Effector memory CD4-positive, alpha-beta T cell (primary cell): ENCODE measurements around the gene CDCA8.
"Not testable (repeated sequence)": the region's sequence is repeated elsewhere in the genome, so short reads cannot be mapped to it uniquely, and the experiment has no call there.

ENCODE experiments used
- DNase-seq, 3 donors: peaks; one replicate each; pipeline ENCODE4 v3.0.0-alpha.2; 2020
- H3K27ac ChIP-seq: 2 replicates; pipeline ENCODE4 v1.7.0; 2013; ENCODE audit warnings: mild to moderate bottlenecking, low read length, moderate library complexity; ENCODE audit not compliant: insufficient read depth, poor library complexity, severe bottlenecking
- H3K27me3 ChIP-seq: replicated peaks from 2 replicates; pipeline ENCODE4 v1.7.0; 2013; ENCODE audit warnings: mild to moderate bottlenecking, low read length; ENCODE audit not compliant: insufficient read depth, control insufficient read depth, poor library complexity, severe bottlenecking
- H3K36me3 ChIP-seq: 2 replicates; pipeline ENCODE4 v1.7.0; 2013; ENCODE audit warnings: mild to moderate bottlenecking, low read length, moderate library complexity; ENCODE audit not compliant: control insufficient read depth, insufficient read depth
- H3K4me1 ChIP-seq: 2 replicates; pipeline ENCODE4 v1.7.0; 2013; ENCODE audit warnings: low read length, mild to moderate bottlenecking; ENCODE audit not compliant: control insufficient read depth, insufficient read depth, poor library complexity, severe bottlenecking
- H3K4me3 ChIP-seq: 2 replicates; pipeline ENCODE4 v1.7.0; 2013; ENCODE audit warnings: low read length, low read depth, mild to moderate bottlenecking; ENCODE audit not compliant: insufficient read depth, poor library complexity, severe bottlenecking
- H3K9me3 ChIP-seq: 2 replicates; pipeline ENCODE4 v1.7.0; 2013; ENCODE audit warnings: mild to moderate bottlenecking, low read length, moderate library complexity; ENCODE audit not compliant: control insufficient read depth

Gene CDCA8

DNA sequence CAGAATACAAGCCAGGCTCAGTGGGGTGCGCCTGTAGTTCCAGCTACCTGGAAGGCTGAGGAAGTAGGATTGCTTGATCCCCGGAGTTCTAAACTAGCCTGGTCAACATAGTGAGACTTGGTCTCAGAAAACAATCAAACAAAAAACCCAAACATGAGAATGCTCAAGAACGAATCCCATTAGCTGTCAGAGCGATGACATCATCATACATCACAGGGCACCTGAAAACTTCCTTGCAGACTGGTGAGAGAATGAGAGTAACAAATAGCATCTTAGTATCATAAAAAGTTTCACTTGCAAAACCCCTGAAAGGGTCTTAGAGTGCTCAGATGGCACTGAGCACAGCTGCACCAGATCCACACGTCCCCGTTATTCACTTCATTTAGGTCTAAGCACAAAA lies 21.1 kb upstream of the CDCA8 start:
- H3K9me3 ChIP-seq, result no peaks in the 10 kb centered on the region
- DNase-seq, result no peak
- peaks cover 23% of the 10 kb centered on the region for H3K4me1 ChIP-seq
- H3K36me3 ChIP-seq, result no peaks in the 10 kb centered on the region
- H3K27ac ChIP-seq, result no peak overlapping the region
- H3K4me3 ChIP-seq, result no peak overlapping the region
- H3K27me3 ChIP-seq, result peaks cover 4% of the 10 kb centered on the region

- H3K4me3 ChIP-seq, result no peak overlapping the region
- H3K4me1 ChIP-seq, result peaks cover 23% of the 10 kb centered on the region
- no peaks in the 10 kb centered on the region for H3K36me3 ChIP-seq
- no peaks in the 10 kb centered on the region for H3K9me3 ChIP-seq
- peaks cover 4% of the 10 kb centered on the region for H3K27me3 ChIP-seq
- no peak overlapping the region for H3K27ac ChIP-seq
- DNase-seq, result no peak
Measured at GRCh38 chr1:37672136-37672870, 20.0 kb upstream of the CDCA8 start.

GRCh38 chr1:37673920-37674319 lies 18.4 kb upstream of the CDCA8 start:
- no peak overlapping the region for H3K27ac ChIP-seq
- no peaks in the 10 kb centered on the region for H3K9me3 ChIP-seq
- peaks cover 4% of the 10 kb centered on the region for H3K27me3 ChIP-seq
- H3K36me3 ChIP-seq, result no peaks in the 10 kb centered on the region
- peak overlapping the region; percentile 31 for H3K4me3 ChIP-seq
- peaks cover 23% of the 10 kb centered on the region for H3K4me1 ChIP-seq
- DNase-seq, result peak; percentile 66 to 74 (median 68)

DNA sequence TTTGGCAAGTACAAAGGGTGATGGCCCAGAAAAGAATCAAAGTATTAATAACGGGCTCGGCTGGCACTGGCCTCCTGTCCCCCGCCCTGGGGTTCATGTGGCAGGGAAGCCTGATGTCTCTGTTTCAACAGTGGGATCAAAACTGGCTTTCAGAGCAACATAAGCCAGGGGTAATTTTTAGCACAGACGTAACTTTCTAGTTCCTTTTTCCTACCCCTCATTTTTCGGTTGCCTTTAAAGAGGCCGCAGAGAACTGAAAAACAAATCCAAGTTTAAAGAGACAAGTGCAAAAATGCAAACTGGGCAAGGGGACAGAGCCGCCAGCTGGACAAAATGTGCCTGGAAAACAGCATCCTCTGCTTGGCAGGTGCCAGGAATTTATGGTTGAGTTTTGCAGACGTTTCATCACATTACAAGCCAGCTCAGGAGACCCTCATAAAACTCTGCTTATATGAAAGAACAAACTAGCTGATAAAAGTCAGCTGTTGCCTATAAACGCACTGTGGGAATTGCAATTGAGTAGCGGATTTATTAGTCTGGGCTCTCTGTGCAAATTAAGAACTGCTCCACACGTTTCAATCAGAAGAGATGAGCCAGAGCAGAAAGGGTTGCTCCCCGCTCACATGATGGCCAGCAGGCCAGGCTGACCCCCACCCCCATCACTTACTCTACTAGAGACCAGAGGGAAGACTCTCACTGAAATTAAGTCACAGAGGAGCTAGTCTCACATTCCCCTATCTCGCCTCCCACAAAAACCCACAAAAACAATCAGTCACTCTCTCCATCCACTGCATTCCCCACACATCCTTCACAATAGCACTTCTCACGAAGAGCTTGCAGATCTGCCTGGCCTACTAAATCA lies 15.8 kb upstream of the CDCA8 start:
- no peaks in the 10 kb centered on the region for H3K9me3 ChIP-seq
- DNase-seq, result no peak
- H3K36me3 ChIP-seq, result peaks cover 3% of the 10 kb centered on the region
- no peak overlapping the region for H3K27ac ChIP-seq
- H3K4me1 ChIP-seq, result peaks cover 23% of the 10 kb centered on the region
- no peak overlapping the region for H3K4me3 ChIP-seq
- no peaks in the 10 kb centered on the region for H3K27me3 ChIP-seq

DNA sequence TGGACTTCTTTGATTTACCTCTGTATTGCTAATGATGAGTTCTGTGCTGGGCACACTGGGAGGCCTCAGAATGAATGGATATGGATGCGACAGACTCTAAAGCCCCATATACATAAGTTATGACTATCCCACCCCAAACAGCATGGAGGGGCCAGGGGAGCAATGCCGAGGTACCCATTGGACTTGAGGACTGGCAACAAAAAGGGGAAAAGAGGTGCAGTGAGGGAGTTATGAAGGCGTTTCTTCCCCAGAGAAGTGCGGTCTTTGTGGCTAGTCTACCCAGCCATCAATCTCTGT lies 15.2 kb upstream of the CDCA8 start:
- Histone ChIP-seq H3K36me3 (peaks cover 3% of the 10 kb centered on the region), H3K9me3 (no peaks in the 10 kb centered on the region), H3K27ac (no peak overlapping the region), H3K4me1 (peaks cover 23% of the 10 kb centered on the region), H3K27me3 (no peaks in the 10 kb centered on the region), H3K4me3 (no peak overlapping the region)
- DNase-seq, result no peak

- DNase-seq, result no peak
- H3K36me3 ChIP-seq, result peaks cover 7% of the 10 kb centered on the region
- H3K27me3 ChIP-seq, result no peaks in the 10 kb centered on the region
- no peak overlapping the region for H3K4me3 ChIP-seq
- H3K9me3 ChIP-seq, result no peaks in the 10 kb centered on the region
- H3K4me1 ChIP-seq, result peaks cover 20% of the 10 kb centered on the region
- no peak overlapping the region for H3K27ac ChIP-seq
Measured at GRCh38 chr1:37677808-37678207, 14.5 kb upstream of the CDCA8 start.

DNA sequence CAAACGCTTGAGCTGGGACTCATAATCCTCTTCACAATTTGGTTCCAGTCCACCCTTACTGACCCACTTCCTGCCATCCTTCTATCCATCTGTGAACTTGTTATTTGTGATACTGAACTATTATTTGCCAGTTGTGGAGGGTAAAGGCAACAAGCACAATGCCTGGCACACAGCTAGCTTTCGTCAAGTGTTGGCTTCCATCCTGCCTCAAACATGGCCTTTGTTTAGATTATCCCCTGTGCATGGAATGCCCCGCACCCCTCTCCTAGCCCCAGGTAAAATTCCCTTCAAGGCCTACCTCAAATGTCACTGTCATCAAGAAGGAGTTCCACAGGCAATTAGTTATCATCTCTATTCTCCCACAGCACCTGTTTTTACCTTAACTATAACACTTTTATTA lies 11.4 kb upstream of the CDCA8 start:
- Histone ChIP-seq H3K36me3 (peaks cover 26% of the 10 kb centered on the region), H3K4me3 (no peak overlapping the region), H3K27me3 (no peaks in the 10 kb centered on the region), H3K27ac (no peak overlapping the region), H3K9me3 (no peaks in the 10 kb centered on the region), H3K4me1 (no peaks in the 10 kb centered on the region)
- no peak for DNase-seq

DNA sequence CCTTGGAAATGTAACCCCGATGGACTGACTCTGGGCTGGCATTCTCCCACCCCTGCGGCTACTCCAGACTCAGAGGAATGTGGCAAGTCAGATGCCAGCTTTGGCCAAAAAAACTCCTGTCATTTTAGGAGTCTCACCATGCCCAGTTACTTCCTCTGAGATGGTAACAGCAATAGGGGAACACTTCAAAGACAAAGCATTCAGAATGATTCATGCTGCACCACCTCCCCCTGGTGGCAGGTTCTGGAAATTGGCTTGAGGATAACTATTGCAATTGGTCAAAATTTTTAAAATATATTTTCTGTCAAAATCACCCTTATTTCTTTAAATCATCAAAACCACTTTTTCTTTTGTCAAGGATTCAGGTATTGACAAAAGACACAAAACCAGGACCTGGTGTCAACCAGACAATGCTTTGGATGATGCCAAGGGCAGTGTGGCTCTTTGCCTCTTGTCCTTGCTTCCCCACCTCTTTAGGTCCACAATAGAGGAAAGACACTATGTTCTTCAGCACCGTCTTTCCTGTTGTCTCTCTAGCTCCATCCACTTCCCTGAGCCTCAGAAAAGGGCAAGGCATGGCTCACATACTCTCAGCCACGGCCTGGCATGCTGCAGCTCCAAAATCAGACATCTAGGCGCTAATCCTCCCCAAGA lies 9.9 kb upstream of the CDCA8 start:
- no peak overlapping the region for H3K4me3 ChIP-seq
- no peak overlapping the region for H3K27ac ChIP-seq
- no peaks in the 10 kb centered on the region for H3K4me1 ChIP-seq
- H3K36me3 ChIP-seq, result peaks cover 34% of the 10 kb centered on the region
- no peaks in the 10 kb centered on the region for H3K27me3 ChIP-seq
- DNase-seq, result peak; percentile 46 to 68 (median 56)
- no peaks in the 10 kb centered on the region for H3K9me3 ChIP-seq

GRCh38 chr1:37684182-37684581 lies 8.1 kb upstream of the CDCA8 start:
- not testable (repeated sequence) for H3K27ac ChIP-seq, H3K4me1 ChIP-seq, H3K27me3 ChIP-seq, H3K4me3 ChIP-seq, H3K9me3 ChIP-seq, DNase-seq
- peaks cover 34% of the 10 kb centered on the region for H3K36me3 ChIP-seq

DNA sequence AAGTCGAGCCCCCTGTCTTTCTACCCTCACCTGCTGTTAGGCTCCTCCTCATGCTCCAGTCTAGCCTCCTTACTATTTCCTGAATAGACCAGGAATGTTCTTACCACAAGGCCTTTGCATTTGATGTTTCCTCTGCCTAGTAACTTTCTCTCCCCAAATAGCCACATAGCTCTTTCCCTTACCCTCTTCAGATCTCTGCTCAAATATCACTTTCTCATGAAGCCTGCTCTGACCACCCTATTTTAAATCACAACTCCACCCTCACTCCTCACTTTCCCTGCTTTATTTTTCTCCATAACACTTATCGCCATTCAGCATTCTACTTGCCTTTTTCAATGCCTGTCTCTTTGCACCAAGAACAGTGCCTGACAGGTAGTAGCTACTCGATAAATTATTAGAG lies 6.6 kb upstream of the CDCA8 start:
- Histone ChIP-seq H3K27me3 (no peaks in the 10 kb centered on the region), H3K9me3 (no peaks in the 10 kb centered on the region), H3K4me1 (peaks cover 10% of the 10 kb centered on the region), H3K36me3 (peaks cover 34% of the 10 kb centered on the region), H3K27ac (no peak overlapping the region), H3K4me3 (no peak overlapping the region)
- no peak for DNase-seq
